ENCODE measurements around the gene LRWD1.
"Not testable (repeated sequence)": the region's sequence is repeated elsewhere in the genome, so short reads cannot be mapped to it uniquely, and the experiment has no call there.

The LRWD1 gene

GRCh38 chr7:102439963-102440795 is 24.6 kb upstream of the LRWD1 start:
- in situ Hi-C loops (cut with HindIII; ENCODE audit: low sequenced_read_pairs) = no loop called here

DNA sequence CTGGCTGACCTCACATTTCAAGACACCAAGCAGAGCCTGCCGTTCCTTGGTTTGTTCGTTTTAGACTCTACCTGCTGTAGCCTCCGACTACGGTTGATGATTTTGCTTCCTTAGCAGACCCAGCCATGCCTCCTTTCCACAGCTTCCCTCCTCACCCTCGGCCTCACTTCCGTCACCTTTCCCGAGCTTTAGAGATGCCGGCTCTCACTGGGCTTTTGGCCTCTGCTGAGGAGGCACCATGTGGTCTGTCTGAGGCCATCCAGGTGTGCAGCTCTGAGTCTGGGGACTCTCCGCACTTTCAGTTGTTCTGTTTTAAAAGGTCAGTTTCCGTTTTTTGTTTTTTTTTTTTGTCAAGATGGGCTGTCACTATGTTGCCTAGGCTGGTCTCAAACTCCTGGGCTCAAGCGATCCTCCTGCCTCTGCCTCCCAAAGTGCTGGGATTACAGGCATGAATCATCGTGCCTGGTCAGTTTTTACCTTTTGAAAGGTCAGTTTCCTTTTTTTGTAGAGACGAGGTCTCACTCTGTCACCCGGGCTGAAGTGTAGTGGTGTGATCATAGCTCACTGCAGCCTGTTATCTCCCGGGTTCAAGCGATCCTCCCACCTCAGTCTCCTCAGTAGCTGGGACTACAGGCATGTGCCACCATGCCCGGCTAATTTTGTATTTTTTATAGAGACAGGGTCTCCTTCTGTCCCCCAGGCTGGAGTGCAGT is 19.7 kb upstream of the LRWD1 start:
- in situ Hi-C loops (cut with HindIII; ENCODE audit: low sequenced_read_pairs) = no loop called here

DNA sequence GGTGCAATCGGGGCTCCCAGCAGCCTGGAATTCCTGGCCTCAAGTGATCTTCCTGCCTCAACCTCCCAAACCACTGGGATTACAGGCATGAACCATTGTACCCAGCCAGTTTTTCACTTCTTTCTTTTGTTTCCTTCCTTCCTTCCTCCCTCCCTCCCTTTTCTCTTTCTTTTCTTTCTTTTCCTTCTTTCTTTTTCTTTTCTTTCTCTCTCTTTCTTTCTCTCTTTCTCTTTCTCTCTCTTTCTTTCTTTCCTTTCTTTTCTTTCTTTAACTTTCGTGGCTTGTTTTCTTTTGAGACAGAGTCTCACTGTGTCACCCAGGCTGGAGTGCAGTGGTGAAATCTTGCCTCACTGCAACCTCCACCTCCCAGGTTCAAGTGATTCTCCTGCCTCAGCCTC is 19.1 kb upstream of the LRWD1 start:
- in situ Hi-C loops (cut with HindIII; ENCODE audit: low sequenced_read_pairs) = no loop called here

DNA sequence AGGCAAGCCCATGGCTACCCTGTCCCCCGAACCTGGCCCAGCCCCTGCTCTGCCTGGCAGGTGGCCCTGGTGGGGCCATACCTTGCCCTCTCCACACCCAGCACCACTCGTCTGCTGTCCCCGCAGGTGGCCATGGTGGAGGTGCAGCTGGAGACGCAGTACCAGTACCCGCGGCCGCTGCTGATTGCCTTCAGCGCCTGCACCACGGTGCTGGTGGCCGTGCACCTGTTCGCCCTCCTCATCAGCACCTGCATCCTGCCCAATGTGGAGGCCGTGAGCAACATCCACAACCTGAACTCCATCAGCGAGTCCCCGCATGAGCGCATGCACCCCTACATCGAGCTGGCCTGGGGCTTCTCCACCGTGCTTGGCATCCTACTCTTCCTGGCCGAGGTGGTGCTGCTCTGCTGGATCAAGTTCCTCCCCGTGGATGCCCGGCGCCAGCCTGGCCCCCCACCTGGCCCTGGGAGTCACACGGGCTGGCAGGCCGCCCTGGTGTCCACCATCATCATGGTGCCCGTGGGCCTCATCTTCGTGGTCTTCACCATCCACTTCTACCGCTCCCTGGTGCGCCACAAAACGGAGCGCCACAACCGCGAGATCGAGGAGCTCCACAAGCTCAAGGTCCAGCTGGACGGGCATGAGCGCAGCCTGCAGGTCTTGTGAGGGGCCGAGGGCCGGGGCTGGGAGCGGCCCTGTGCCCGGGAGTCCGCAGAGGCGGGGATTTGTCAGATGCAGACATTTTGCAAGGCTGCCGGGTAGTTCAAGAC is 18.2 kb upstream of the LRWD1 start:
- in situ Hi-C loops (cut with HindIII; ENCODE audit: low sequenced_read_pairs) = no loop called here

DNA sequence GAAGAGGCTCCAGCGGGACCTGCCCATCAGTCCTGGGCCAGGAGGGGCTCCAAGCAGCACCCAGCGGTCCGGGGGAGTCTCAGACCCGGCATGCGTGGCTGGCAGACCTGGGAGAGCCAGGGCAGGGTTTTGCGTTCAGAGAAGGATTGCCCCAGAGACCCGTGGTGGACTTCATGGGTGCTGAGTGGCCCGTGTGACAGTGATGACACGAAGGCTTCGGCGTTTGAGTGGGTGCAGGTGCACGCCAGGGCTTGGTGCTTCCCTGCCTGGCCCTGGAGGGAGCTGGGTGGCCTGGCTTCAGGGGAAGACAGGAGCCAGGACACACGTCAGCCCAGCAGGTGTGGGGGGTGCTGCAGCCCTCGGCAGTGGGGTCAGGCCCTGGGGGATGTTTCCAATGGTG is 17.5 kb upstream of the LRWD1 start:
- in situ Hi-C loops (cut with HindIII; ENCODE audit: low sequenced_read_pairs) = no loop called here

GRCh38 chr7:102449136-102449535 is 15.6 kb upstream of the LRWD1 start:
- in situ Hi-C loops (cut with HindIII; ENCODE audit: low sequenced_read_pairs) = no loop called here

- in situ Hi-C loops (cut with HindIII; ENCODE audit: low sequenced_read_pairs) = no loop called here
Measured at GRCh38 chr7:102450242-102450641, 14.5 kb upstream of the LRWD1 start.

DNA sequence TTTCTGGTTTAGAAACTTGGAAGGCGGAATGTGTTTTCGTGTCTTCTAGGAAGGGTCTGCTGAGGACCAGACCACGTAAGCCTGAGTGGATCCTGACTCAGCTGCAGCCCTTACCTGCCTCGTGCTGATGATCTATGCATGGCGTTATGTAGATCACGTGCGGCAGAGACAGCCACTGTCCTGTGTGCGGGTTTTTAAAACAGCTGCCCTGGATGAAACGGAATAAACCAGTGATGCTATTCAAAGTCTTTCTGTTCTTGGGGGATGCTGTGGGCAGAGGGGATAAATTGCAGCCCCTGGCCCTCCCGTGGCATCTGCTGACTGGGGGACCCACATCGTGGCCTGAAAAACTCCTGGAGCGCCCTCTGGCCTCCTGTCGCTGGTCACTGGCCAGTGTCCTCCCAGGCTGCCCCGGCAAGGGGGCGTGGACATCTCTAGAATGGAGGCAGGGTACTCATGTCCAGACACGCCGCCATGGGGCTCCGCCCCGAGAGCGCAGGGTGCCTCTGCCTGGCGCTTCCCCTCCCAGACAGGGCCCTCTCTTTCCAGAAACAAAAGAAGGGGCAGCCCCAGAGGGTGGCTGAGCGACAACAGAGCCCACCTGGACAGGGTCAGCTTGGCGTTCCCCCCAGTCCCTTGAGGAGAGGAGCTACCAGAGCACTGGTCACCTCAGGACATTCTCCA is 13.3 kb upstream of the LRWD1 start:
- in situ Hi-C loops (cut with HindIII; ENCODE audit: low sequenced_read_pairs) = no loop called here

GRCh38 chr7:102452451-102452850 is 12.3 kb upstream of the LRWD1 start:
- in situ Hi-C loops (cut with HindIII; ENCODE audit: low sequenced_read_pairs) = no loop called here

DNA sequence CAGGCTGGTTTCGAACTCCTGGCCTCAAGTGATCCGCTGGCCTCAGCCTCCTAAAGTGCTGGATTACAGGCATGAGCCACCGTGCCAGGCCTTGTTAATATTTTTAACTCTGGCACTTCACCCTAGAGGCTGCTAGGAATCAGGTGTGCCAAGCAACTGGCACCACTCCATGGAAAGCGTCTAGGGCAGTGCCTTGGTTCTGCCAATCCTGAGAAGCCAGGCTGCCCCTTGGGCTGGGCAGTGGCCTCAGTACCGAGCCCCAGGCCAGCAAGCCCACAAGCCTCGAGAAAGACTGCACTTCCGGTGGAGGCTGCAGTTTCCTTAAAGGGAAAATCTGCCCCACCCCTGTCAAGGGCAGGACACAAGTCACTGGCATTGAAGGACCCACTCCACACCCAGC is 11.5 kb upstream of the LRWD1 start:
- in situ Hi-C loops (cut with HindIII; ENCODE audit: low sequenced_read_pairs) = no loop called here

DNA sequence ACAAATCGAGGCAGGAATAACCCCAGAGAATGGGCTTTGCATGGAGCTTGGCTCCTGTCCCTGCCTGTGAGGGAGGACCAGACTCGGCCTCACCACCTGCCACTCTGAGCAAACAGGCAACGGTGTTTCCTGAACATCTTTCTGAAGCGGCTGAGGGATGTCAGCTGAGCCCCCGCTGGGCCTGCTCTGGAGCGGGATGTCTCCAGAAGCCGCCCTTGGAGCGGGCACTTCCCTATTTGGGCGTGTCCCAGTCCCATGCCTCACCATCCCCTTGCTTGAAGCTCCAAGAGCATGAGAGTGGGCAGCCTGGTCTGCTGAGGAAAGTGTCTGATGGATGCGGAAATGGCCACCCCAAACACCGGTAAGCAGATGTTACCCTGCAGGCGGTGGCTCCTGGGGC is 10.3 kb upstream of the LRWD1 start:
- in situ Hi-C loops (cut with HindIII; ENCODE audit: low sequenced_read_pairs) = no loop called here

DNA sequence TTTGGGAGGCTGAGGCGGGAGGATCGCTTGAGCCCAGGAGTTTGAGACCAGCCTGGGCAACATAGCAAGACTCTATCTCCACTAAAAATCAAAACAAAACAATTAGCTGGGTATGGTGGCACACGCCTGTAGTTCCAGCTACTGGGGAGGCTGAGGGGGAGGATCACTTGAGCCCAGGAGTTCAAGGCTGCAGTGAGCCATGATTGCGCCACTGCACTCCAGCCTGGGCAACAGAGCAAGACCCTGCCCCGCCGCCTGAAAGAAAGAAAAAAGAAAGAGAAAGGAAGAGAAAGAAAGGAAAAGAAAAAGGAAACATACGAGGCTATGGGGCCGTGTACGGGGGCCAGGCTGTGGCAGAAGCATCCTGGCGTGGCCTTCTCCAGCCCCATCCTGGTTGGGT is 9.9 kb upstream of the LRWD1 start:
- in situ Hi-C loops (cut with HindIII; ENCODE audit: low sequenced_read_pairs) = not testable (repeated sequence)

DNA sequence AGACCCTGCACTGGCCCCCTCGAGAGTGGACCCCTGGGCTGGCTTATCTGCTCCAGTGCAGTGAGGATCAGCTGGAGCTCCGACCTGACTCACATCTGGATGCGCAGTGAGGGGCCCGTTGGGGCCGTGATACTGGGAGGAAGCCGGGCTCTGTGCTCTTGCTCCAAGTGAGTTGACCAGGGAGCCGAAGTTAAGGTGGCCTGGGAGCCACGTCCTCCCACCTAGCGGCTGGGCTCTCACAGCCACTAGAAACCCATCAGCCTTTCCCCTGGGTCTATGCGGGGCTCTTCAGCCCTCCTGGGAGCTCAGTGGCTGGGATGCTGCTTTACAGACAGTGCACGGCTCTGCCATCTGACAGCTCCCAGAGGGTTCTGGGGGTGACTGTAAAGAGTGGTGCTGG is 9.2 kb upstream of the LRWD1 start:
- in situ Hi-C loops (cut with HindIII; ENCODE audit: low sequenced_read_pairs) = no loop called here

DNA sequence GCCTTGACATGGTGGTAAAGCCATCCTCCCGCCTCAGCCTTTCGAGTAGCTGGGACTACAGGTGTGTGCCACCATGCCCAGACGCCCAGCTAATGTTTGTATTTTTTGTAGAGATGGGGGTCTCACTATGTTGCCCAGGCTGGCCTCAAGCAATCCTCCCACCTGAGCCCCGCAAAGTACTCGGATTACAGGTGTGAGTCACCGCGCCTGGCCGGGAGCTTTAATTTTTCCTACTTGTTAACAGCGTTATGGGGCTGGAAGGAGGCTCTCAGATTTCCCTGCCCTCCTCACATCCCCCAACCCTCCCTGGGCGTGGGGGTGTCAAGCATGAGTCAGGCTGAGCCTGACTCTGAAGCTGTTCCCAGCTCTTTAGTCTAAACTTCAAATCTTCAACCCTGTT is 8.5 kb upstream of the LRWD1 start:
- in situ Hi-C loops (cut with HindIII; ENCODE audit: low sequenced_read_pairs) = no loop called here

DNA sequence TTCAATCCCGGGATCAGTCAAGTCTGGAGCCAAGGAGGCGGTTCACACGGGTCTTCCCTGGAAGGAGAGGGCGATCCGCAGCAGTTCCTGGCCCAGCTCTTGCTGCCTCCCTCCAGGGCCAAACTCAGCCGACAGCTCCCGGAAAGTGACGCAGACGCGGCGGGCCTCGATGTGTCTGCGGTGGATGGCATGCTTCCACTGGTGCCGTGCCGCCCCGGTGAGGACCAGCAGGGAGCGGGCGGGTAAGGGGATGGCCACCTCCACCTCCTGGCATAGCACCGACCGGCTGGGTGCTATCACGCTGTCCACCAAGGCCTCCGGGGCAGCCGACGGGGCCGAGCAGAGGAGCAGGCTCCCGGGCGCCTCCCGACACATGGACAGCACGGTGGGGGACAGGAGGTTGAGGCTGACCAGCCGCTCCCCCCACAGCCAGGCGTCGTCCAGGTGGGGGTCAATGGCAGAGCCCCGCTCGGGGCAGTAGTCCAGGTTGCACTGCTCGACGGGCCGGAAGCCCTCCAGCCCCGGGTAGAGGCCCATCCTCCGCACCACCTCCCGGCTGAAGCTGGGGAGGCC is 7.3 kb upstream of the LRWD1 start:
- in situ Hi-C loops (cut with HindIII; ENCODE audit: low sequenced_read_pairs) = no loop called here

DNA sequence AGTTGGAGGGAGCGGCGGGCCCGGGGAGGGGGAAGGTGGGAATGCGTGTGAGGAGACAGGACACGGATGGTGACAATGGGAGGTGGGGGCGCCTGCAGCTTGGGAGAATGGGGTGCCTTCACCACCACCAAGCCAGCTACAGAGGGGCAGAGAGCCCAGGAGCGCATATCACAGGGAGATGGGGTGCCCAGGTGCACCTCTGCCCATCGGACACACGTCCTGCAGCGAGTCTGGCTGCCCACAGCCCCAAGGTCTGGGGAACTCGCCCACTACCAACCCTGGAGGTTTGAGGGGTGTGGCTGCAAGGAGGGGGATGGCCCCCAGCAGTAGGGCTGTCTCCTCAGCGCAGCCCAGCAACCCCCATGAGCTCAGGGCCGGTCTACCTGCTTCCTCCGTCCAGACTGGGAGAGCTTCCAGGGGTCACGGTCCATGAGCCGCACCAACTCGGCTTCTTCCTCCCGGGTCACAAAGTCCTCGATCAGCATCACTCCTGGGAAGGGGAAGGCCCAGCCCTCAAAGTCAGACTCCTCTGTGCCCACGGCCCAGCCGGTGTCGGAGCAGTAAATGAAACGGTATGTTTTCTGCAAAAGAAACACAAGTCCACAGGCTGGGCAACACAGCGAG is 5.5 kb upstream of the LRWD1 start:
- in situ Hi-C loops (cut with HindIII; ENCODE audit: low sequenced_read_pairs) = no loop called here

DNA sequence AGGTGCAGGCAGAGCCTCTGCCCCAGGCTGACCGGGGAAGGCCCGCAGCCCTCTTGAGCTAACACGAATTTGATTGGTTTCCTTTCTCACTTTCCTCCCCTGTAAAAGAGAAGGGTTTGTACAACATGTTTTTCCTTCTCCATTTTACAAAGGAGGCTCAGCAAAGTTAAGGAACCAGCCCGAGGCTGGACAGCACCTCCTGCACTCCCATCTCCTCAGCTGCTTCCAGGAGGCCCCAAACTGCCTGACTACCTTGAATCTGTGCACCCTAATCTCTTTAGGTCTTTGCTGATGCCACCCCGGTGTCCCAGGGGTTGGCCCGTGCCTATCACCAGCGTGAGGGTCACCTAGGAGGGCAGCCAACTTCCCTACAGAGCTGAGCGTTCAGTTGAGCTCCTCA is 4.3 kb upstream of the LRWD1 start:
- in situ Hi-C loops (cut with HindIII; ENCODE audit: low sequenced_read_pairs) = no loop called here

GRCh38 chr7:102463841-102464576 is 775 bp upstream of the LRWD1 start:
- in situ Hi-C loops (cut with HindIII; ENCODE audit: low sequenced_read_pairs) = no loop called here

DNA sequence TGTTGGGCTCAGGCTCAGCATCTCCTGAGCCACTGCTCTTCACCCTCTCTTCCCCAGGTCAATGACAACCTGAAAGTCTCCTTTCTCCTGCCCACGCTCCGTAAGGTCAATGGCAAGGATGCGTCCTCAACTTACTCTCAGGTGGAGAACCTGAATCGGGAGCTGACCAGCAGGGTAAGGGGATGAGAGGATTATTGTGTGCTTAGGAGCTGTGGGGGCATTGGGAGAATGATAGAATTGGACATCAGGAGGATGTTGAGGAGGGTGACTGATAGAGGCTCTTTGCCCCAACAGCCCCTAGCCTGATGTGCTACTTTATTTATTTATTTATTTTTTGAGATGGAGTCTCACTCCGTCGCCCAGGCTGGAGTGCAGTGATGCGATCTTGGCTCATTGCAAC is 1.3 kb downstream of the LRWD1 start:
- in situ Hi-C loops (cut with HindIII; ENCODE audit: low sequenced_read_pairs) = no loop called here

Data from DLD1 (cell line).